Smooth muscle cell of the brain vasculature (primary cell): ENCODE data around the gene PIK3CA.

ENCODE experiments used
- DNase-seq: peaks from one replicate; pipeline ENCODE4 v3.0.0-alpha.2; 2012; ENCODE audit warnings: low read depth, low spot score

PIK3CA gene

GRCh38 chr3:179156775-179157174 is 8.6 kb downstream of the PIK3CA start:
- DNase-seq, result no peak

GRCh38 chr3:179158336-179159039 is 10.3 kb downstream of the PIK3CA start:
- no peak for DNase-seq

- DNase-seq, result no peak
Measured at GRCh38 chr3:179163503-179163902, 15.3 kb downstream of the PIK3CA start.

- DNase-seq, result no peak
Measured at GRCh38 chr3:179164857-179165256, 16.7 kb downstream of the PIK3CA start.

GRCh38 chr3:179166561-179167201 is 18.5 kb downstream of the PIK3CA start:
- DNase-seq, result no peak

GRCh38 chr3:179168918-179169317 is 20.8 kb downstream of the PIK3CA start:
- no peak for DNase-seq

GRCh38 chr3:179172546-179172945 is 24.4 kb downstream of the PIK3CA start:
- no peak for DNase-seq

- DNase-seq, result no peak
Measured at GRCh38 chr3:179174316-179174715, 26.2 kb downstream of the PIK3CA start.

- no peak for DNase-seq
Measured at GRCh38 chr3:179174898-179175297, 26.7 kb downstream of the PIK3CA start.

- no peak for DNase-seq
Measured at GRCh38 chr3:179175358-179175757, 27.2 kb downstream of the PIK3CA start.

- no peak for DNase-seq
Measured at GRCh38 chr3:179177611-179178010, 29.5 kb downstream of the PIK3CA start.

- DNase-seq, result no peak
Measured at GRCh38 chr3:179179256-179179655, 31.1 kb downstream of the PIK3CA start.

GRCh38 chr3:179179979-179180759 is 32.0 kb downstream of the PIK3CA start:
- no peak for DNase-seq

- DNase-seq, result peak; percentile 46
Measured at GRCh38 chr3:179181021-179181472, 32.9 kb downstream of the PIK3CA start.

- DNase-seq, result no peak
Measured at GRCh38 chr3:179181993-179182551, 33.9 kb downstream of the PIK3CA start.

GRCh38 chr3:179182902-179183301 is 34.7 kb downstream of the PIK3CA start:
- DNase-seq, result no peak

- no peak for DNase-seq
Measured at GRCh38 chr3:179184826-179185225, 36.7 kb downstream of the PIK3CA start.

GRCh38 chr3:179186426-179186825 is 38.3 kb downstream of the PIK3CA start:
- DNase-seq, result no peak

GRCh38 chr3:179189759-179190158 is 41.6 kb downstream of the PIK3CA start:
- peak; percentile 75 for DNase-seq

- DNase-seq, result no peak
Measured at GRCh38 chr3:179190581-179190980, 42.4 kb downstream of the PIK3CA start.

- no peak for DNase-seq
Measured at GRCh38 chr3:179192542-179192941, 44.4 kb downstream of the PIK3CA start.

- no peak for DNase-seq
Measured at GRCh38 chr3:179194931-179195330, 46.8 kb downstream of the PIK3CA start.
